SK-N-SH treated with all-trans-retinoic acid at 6 μM for 48 hours (cell line): ENCODE data around the gene ATRNL1.

Experiments
- ATAC-seq: fragments of 200-7000 bp; cut with Tn5 transposase; 3 replicates; pipeline ENCODE4 v1.9.1; 2020; ENCODE audit warnings: mild to moderate bottlenecking, moderate library complexity
- ARNTL ChIP-seq: fragments of 450-650 bp; formaldehyde crosslinking; IDR thresholded peaks from 2 replicates; pipeline ENCODE4 v1.5.0; 2020; ENCODE audit warnings: low read depth, mild to moderate bottlenecking, moderate library complexity, borderline replicate concordance
- BACH2 ChIP-seq: fragments of 250-450 bp; sonication (Bioruptor Pico); IDR thresholded peaks from 2 replicates; pipeline ENCODE4 v1.9.0; 2021; ENCODE audit warnings: mild to moderate bottlenecking, borderline replicate concordance
- CREB5 ChIP-seq: fragments of 250-450 bp; sonication (Bioruptor Pico); IDR thresholded peaks from 2 replicates; pipeline ENCODE4 v1.5.1; 2020; ENCODE audit warnings: low read depth, mild to moderate bottlenecking, moderate library complexity
- CSDC2 ChIP-seq: fragments of 250-450 bp; sonication (Bioruptor Pico); IDR thresholded peaks from 2 replicates; pipeline ENCODE4 v1.5.0; 2020; ENCODE audit warnings: mild to moderate bottlenecking, moderate library complexity
- CSRNP3 ChIP-seq: fragments of 250-450 bp; sonication (Bioruptor Pico); IDR thresholded peaks from 2 replicates; pipeline ENCODE4 v1.5.1; 2021; ENCODE audit warnings: mild to moderate bottlenecking, moderate library complexity
- ESRRG ChIP-seq: fragments of 250-450 bp; sonication (Bioruptor Pico); IDR thresholded peaks from 2 replicates; pipeline ENCODE4 v1.6.1; 2021; ENCODE audit warnings: mild to moderate bottlenecking
- GLIS3 ChIP-seq: fragments of 250-450 bp; sonication (Bioruptor Pico); IDR thresholded peaks from 2 replicates; pipeline ENCODE4 v1.5.0; 2020; ENCODE audit warnings: mild to moderate bottlenecking, moderate library complexity
- ISL1 ChIP-seq: fragments of 250-450 bp; sonication (Bioruptor Pico); IDR thresholded peaks from 2 replicates; pipeline ENCODE4 v2.1.2; 2022; ENCODE audit warnings: mild to moderate bottlenecking, moderate library complexity
- OSR1 ChIP-seq: fragments of 250-450 bp; sonication (Bioruptor Pico); IDR thresholded peaks from 2 replicates; pipeline ENCODE4 v1.8.0; 2022; ENCODE audit warnings: moderate library complexity, mild to moderate bottlenecking, inconsistent platforms
- PATZ1 ChIP-seq: fragments of 250-450 bp; sonication (Bioruptor Pico); IDR thresholded peaks from 2 replicates; pipeline ENCODE4 v1.8.0; 2020; ENCODE audit warnings: mild to moderate bottlenecking, moderate library complexity, borderline replicate concordance
- POU6F1 ChIP-seq: fragments of 250-450 bp; sonication (Bioruptor Pico); IDR thresholded peaks from 2 replicates; pipeline ENCODE4 v1.8.0; 2021; ENCODE audit warnings: low read depth, mild to moderate bottlenecking, moderate library complexity, borderline replicate concordance
- PPARA ChIP-seq: fragments of 250-450 bp; sonication (Bioruptor Pico); IDR thresholded peaks from 2 replicates; pipeline ENCODE4 v1.5.0; 2020; ENCODE audit warnings: mild to moderate bottlenecking, borderline replicate concordance
- RARB ChIP-seq: fragments of 250-450 bp; sonication (Bioruptor Pico); IDR thresholded peaks from 2 replicates; pipeline ENCODE4 v1.8.0; 2021; ENCODE audit warnings: mild to moderate bottlenecking, moderate library complexity
- SNAI2 ChIP-seq: fragments of 250-450 bp; sonication (Bioruptor Pico); IDR thresholded peaks from 2 replicates; pipeline ENCODE4 v1.5.0; 2020; ENCODE audit warnings: mild to moderate bottlenecking, moderate library complexity
- TCF4 ChIP-seq: fragments of 250-450 bp; sonication (Bioruptor Pico); IDR thresholded peaks from 2 replicates; pipeline ENCODE4 v1.8.0; 2021; ENCODE audit warnings: mild to moderate bottlenecking, moderate library complexity, borderline replicate concordance
- TOX ChIP-seq: fragments of 250-450 bp; sonication (Bioruptor Pico); IDR thresholded peaks from 2 replicates; pipeline ENCODE4 v1.8.0; 2021; ENCODE audit warnings: mild to moderate bottlenecking, moderate library complexity, borderline replicate concordance
- TSHZ2 ChIP-seq: fragments of 250-450 bp; sonication (Bioruptor Pico); IDR thresholded peaks from 2 replicates; pipeline ENCODE4 v1.5.0; 2020; ENCODE audit warnings: mild to moderate bottlenecking, moderate library complexity
- ZFP3 ChIP-seq: fragments of 250-450 bp; sonication (Bioruptor Pico); IDR thresholded peaks from 2 replicates; pipeline ENCODE4 v1.5.0; 2020; ENCODE audit warnings: mild to moderate bottlenecking, moderate library complexity
- ZNF565 ChIP-seq: fragments of 450-650 bp; formaldehyde crosslinking; conservative IDR thresholded peaks from 2 replicates; pipeline ENCODE4 v1.5.0; 2020; ENCODE audit warnings: low read depth, mild to moderate bottlenecking, moderate library complexity
- ZNF70 ChIP-seq: fragments of 450-650 bp; formaldehyde crosslinking; IDR thresholded peaks from 2 replicates; pipeline ENCODE4 v1.5.0; 2020; ENCODE audit warnings: mild to moderate bottlenecking, moderate library complexity
- ZNF8 ChIP-seq: fragments of 450-650 bp; formaldehyde crosslinking; IDR thresholded peaks from 2 replicates; pipeline ENCODE4 v1.5.0; 2020; ENCODE audit warnings: mild to moderate bottlenecking, moderate library complexity

ATRNL1 gene

GRCh38 chr10:115056186-115056585 lies 37.0 kb upstream of the ATRNL1 start:
- no peak for ATAC-seq
- TF ChIP-seq SNAI2 (CRISPR knock-in tag) (no peak), ESRRG (no peak), ZFP3 (CRISPR knock-in tag) (no peak)

- no peak for ATAC-seq
- no peak for TF ChIP-seq ZNF8 (CRISPR knock-in tag)
- TF ChIP-seq GLIS3 (CRISPR knock-in tag) = no peak
- no peak for TF ChIP-seq CSRNP3 (CRISPR knock-in tag)
- no peak for TF ChIP-seq ESRRG
- TF ChIP-seq TSHZ2 = no peak
- no peak for TF ChIP-seq SNAI2 (CRISPR knock-in tag)
- no peak for TF ChIP-seq ZNF565 (CRISPR knock-in tag)
- no peak for TF ChIP-seq CSDC2
- no peak for TF ChIP-seq TOX
- TF ChIP-seq ISL1 = no peak
- TF ChIP-seq TCF4 (CRISPR knock-in tag) = no peak
- no peak for TF ChIP-seq ZNF70 (CRISPR knock-in tag)
- no peak for TF ChIP-seq BACH2 (CRISPR knock-in tag)
- no peak for TF ChIP-seq RARB
- TF ChIP-seq OSR1 (CRISPR knock-in tag) = no peak
- TF ChIP-seq PPARA = no peak
- no peak for TF ChIP-seq CREB5 (CRISPR knock-in tag)
- TF ChIP-seq ARNTL (CRISPR knock-in tag) = no peak
- TF ChIP-seq PATZ1 (CRISPR knock-in tag) = no peak
- no peak for TF ChIP-seq POU6F1
- TF ChIP-seq, all 23 proteins: peak for 0
Measured at GRCh38 chr10:115059301-115059898, 33.8 kb upstream of the ATRNL1 start.

GRCh38 chr10:115063701-115064658 lies 29.2 kb upstream of the ATRNL1 start:
- ATAC-seq = peak; percentile 89
- TF ChIP-seq TSHZ2 = no peak
- TF ChIP-seq ISL1 = peak; percentile 67
